NCI-H1092 treated with DMSO at 0.1 percent for 48 hours (cell line): ENCODE results near the gene SORCS2.
A peak's percentile ranks its signal among the peaks of the same experiment; 100 is the strongest.

ENCODE experiments used
- DNase-seq: peaks from one replicate; lab custom pipeline; 2025; lab: John Stamatoyannopoulos, UW

Gene SORCS2

GRCh38 chr4:7393601-7394575, 201.6 kb downstream of the SORCS2 start:
- no peak for DNase-seq

GRCh38 chr4:7394681-7395451, 202.5 kb downstream of the SORCS2 start:
- no peak for DNase-seq

- DNase-seq, result no peak
Observed at GRCh38 chr4:7395645-7396044, 203.3 kb downstream of the SORCS2 start.

- DNase-seq, result no peak
Observed at GRCh38 chr4:7396186-7396910, 204.0 kb downstream of the SORCS2 start.

GRCh38 chr4:7397206-7398103, 205.1 kb downstream of the SORCS2 start:
- no peak for DNase-seq

- DNase-seq, result peak; percentile 83
Observed at GRCh38 chr4:7398104-7398423, 205.7 kb downstream of the SORCS2 start.

GRCh38 chr4:7398788-7399439, 206.6 kb downstream of the SORCS2 start:
- DNase-seq, result no peak

- DNase-seq, result no peak
Observed at GRCh38 chr4:7399440-7400234, 207.3 kb downstream of the SORCS2 start.

GRCh38 chr4:7400671-7401298, 208.4 kb downstream of the SORCS2 start:
- DNase-seq, result no peak

- no peak for DNase-seq
Observed at GRCh38 chr4:7402526-7402925, 210.2 kb downstream of the SORCS2 start.

GRCh38 chr4:7403001-7403400, 210.7 kb downstream of the SORCS2 start:
- no peak for DNase-seq

- DNase-seq, result no peak
Observed at GRCh38 chr4:7408166-7408565, 215.8 kb downstream of the SORCS2 start.

- DNase-seq, result peak; percentile 15
Observed at GRCh38 chr4:7410446-7410845, 218.1 kb downstream of the SORCS2 start.

GRCh38 chr4:7411491-7411890, 219.2 kb downstream of the SORCS2 start:
- no peak for DNase-seq

- DNase-seq, result peak; percentile 53
Observed at GRCh38 chr4:7411896-7412553, 219.7 kb downstream of the SORCS2 start.

- DNase-seq, result no peak
Observed at GRCh38 chr4:7412554-7412912, 220.2 kb downstream of the SORCS2 start.

GRCh38 chr4:7414046-7414445, 221.7 kb downstream of the SORCS2 start:
- no peak for DNase-seq

GRCh38 chr4:7414736-7415510, 222.6 kb downstream of the SORCS2 start:
- DNase-seq, result no peak
